HEK293 (cell line): ENCODE data around the gene CLIC4.

Experiments
- CTCF ChIA-PET: fragments of 350-600 bp; formaldehyde crosslinking; extraction: SDS; loops from one replicate; lab custom pipeline; 2021; ENCODE audit warnings: antibody characterized with exemption; lab: Yijun Ruan, JAX
- POLR2A ChIA-PET: fragments of 300-600 bp; formaldehyde crosslinking; extraction: SDS; loops from one replicate; lab custom pipeline; 2020; ENCODE audit warnings: antibody characterized with exemption, inconsistent platforms; lab: Yijun Ruan, JAX
- H3K27ac ChIP-seq: fragments of 200-500 bp; sonication (Bioruptor generic); 2 replicates; pipeline ENCODE4 v1.5.1; 2014; ENCODE audit warnings: low read depth, low read length, control low read depth, inconsistent platforms; ENCODE audit errors: extremely low read depth
- H3K36me3 ChIP-seq, 2 experiments: fragments of 200-500 bp in 1 of 2; sonication (Bioruptor generic) in 1 of 2; 1 replicate in 1 of 2; 2 replicates in 1 of 2; pipeline ENCODE4 v1.5.1; 2014 to 2017; ENCODE audit warnings: inconsistent platforms in 2 of 2, low read length in 2 of 2; ENCODE audit not compliant: control insufficient read depth in 2 of 2, insufficient read depth in 1 of 2
- H3K4me1 ChIP-seq: fragments of 200-500 bp; sonication (Bioruptor generic); 2 replicates; pipeline ENCODE4 v1.5.1; 2014; ENCODE audit warnings: mild to moderate bottlenecking, low read length, inconsistent platforms; ENCODE audit not compliant: control insufficient read depth, insufficient read depth
- H3K4me3 ChIP-seq: 2 replicates; pipeline ENCODE4 v1.5.1; 2011; ENCODE audit warnings: low read depth, mild to moderate bottlenecking, control low read depth, low read length, moderate library complexity
- H3K9me3 ChIP-seq: fragments of 200-500 bp; sonication (Bioruptor generic); 2 replicates; pipeline ENCODE4 v1.5.1; 2014; ENCODE audit warnings: low read depth, low read length, inconsistent platforms; ENCODE audit not compliant: control insufficient read depth, insufficient read depth
- ATF2 ChIP-seq: fragments of 450-650 bp; formaldehyde crosslinking; IDR thresholded peaks from 2 replicates; pipeline ENCODE4 v1.5.1; 2016; ENCODE audit warnings: missing biosample characterization, missing genetic modification characterization, low read depth
- HOXA7 ChIP-seq: sonication (generic); formaldehyde crosslinking; IDR thresholded peaks from 2 replicates; pipeline ENCODE4 v1.8.1; 2022; ENCODE audit warnings: missing genetic modification reagents, borderline replicate concordance
- KLF10 ChIP-seq: fragments of 450-650 bp; IDR thresholded peaks from 2 replicates; pipeline ENCODE4 v1.5.1; 2018; ENCODE audit warnings: missing biosample characterization, mild to moderate bottlenecking, missing genetic modification characterization
- KLF17 ChIP-seq: fragments of 450-650 bp; formaldehyde crosslinking; IDR thresholded peaks from 2 replicates; pipeline ENCODE4 v1.5.1; 2016; ENCODE audit warnings: missing biosample characterization, missing genetic modification characterization
- KLF7 ChIP-seq: fragments of 450-650 bp; formaldehyde crosslinking; IDR thresholded peaks from 2 replicates; pipeline ENCODE4 v1.5.1; 2016; ENCODE audit warnings: missing biosample characterization, missing genetic modification characterization, borderline replicate concordance
- PRDM1 ChIP-seq: fragments of 450-650 bp; formaldehyde crosslinking; IDR thresholded peaks from 2 replicates; pipeline ENCODE4; 2016; ENCODE audit warnings: missing biosample characterization, missing genetic modification characterization
- PRDM6 ChIP-seq: fragments of 450-650 bp; formaldehyde crosslinking; IDR thresholded peaks from 2 replicates; pipeline ENCODE4 v1.5.1; 2017; ENCODE audit warnings: missing biosample characterization, missing genetic modification characterization
- YY2 ChIP-seq: fragments of 450-650 bp; formaldehyde crosslinking; IDR thresholded peaks from 2 replicates; pipeline ENCODE4 v1.5.1; 2016; ENCODE audit warnings: missing biosample characterization, missing genetic modification characterization
- ZBTB20 ChIP-seq: fragments of 450-650 bp; formaldehyde crosslinking; IDR thresholded peaks from 2 replicates; pipeline ENCODE4 v1.5.1; 2016; ENCODE audit warnings: missing biosample characterization, missing genetic modification characterization
- ZBTB44 ChIP-seq: fragments of 450-650 bp; IDR thresholded peaks from 2 replicates; pipeline ENCODE4 v1.5.1; 2018; ENCODE audit warnings: missing biosample characterization, mild to moderate bottlenecking, missing genetic modification characterization
- ZFP3 ChIP-seq: fragments of 450-650 bp; formaldehyde crosslinking; IDR thresholded peaks from 2 replicates; pipeline ENCODE4 v1.5.1; 2016; ENCODE audit warnings: low read depth, missing biosample characterization, missing genetic modification characterization
- ZFP69B ChIP-seq: fragments of 450-650 bp; formaldehyde crosslinking; IDR thresholded peaks from 2 replicates; pipeline ENCODE4 v1.5.1; 2016; ENCODE audit warnings: missing biosample characterization, missing genetic modification characterization
- ZNF2 ChIP-seq: fragments of 450-650 bp; formaldehyde crosslinking; IDR thresholded peaks from 2 replicates; pipeline ENCODE4 v1.5.1; 2016; ENCODE audit warnings: missing biosample characterization, missing genetic modification characterization
- ZNF23 ChIP-seq: fragments of 450-650 bp; formaldehyde crosslinking; IDR thresholded peaks from 2 replicates; pipeline ENCODE4 v1.5.1; 2016; ENCODE audit warnings: missing biosample characterization, missing genetic modification characterization, borderline replicate concordance
- ZNF274 ChIP-seq, 2 experiments: fragments of 200-500 bp in 1 of 2; fragments of 450-650 bp in 1 of 2; sonication (Bioruptor generic) in 1 of 2; formaldehyde crosslinking in 1 of 2; IDR thresholded peaks; 2 replicates each; pipeline versions ENCODE4 v1.5.1 to v1.6.1; 2014 to 2016; ENCODE audit warnings: borderline replicate concordance in 1 of 2, inconsistent platforms in 1 of 2, low read length in 1 of 2, missing biosample characterization in 1 of 2, missing genetic modification characterization in 1 of 2
- ZNF335 ChIP-seq: fragments of 450-650 bp; formaldehyde crosslinking; conservative IDR thresholded peaks from 2 replicates; pipeline ENCODE4 v1.5.1; 2016; ENCODE audit warnings: missing biosample characterization, missing genetic modification characterization
- ZNF366 ChIP-seq: fragments of 450-650 bp; formaldehyde crosslinking; conservative IDR thresholded peaks from 2 replicates; pipeline ENCODE4 v1.5.1; 2016; ENCODE audit warnings: missing biosample characterization, missing genetic modification characterization
- ZNF391 ChIP-seq: fragments of 450-650 bp; formaldehyde crosslinking; IDR thresholded peaks from 2 replicates; pipeline ENCODE4 v1.5.1; 2016; ENCODE audit warnings: low read depth, missing biosample characterization, missing genetic modification characterization, borderline replicate concordance
- ZNF426 ChIP-seq: fragments of 450-650 bp; formaldehyde crosslinking; IDR thresholded peaks from 2 replicates; pipeline ENCODE4 v1.5.1; 2017; ENCODE audit warnings: missing biosample characterization, missing genetic modification characterization, mild to moderate bottlenecking, inconsistent platforms, moderate library complexity
- ZNF513 ChIP-seq: fragments of 450-650 bp; IDR thresholded peaks from 2 replicates; pipeline ENCODE4 v1.5.1; 2018; ENCODE audit warnings: missing biosample characterization, missing genetic modification characterization
- ZNF555 ChIP-seq: fragments of 450-650 bp; formaldehyde crosslinking; conservative IDR thresholded peaks from 2 replicates; pipeline ENCODE4 v1.5.1; 2017; ENCODE audit warnings: missing biosample characterization, mild to moderate bottlenecking, missing genetic modification characterization, inconsistent platforms
- ZNF561 ChIP-seq: fragments of 450-650 bp; IDR thresholded peaks from 2 replicates; pipeline ENCODE4 v1.5.1; 2018; ENCODE audit warnings: missing biosample characterization, missing genetic modification characterization, borderline replicate concordance
- ZNF585B ChIP-seq: fragments of 450-650 bp; formaldehyde crosslinking; IDR thresholded peaks from 2 replicates; pipeline ENCODE4 v1.5.1; 2016; ENCODE audit warnings: missing biosample characterization, missing genetic modification characterization
- ZNF624 ChIP-seq: fragments of 450-650 bp; formaldehyde crosslinking; IDR thresholded peaks from 2 replicates; pipeline ENCODE4 v1.5.1; 2017; ENCODE audit warnings: missing biosample characterization, missing genetic modification characterization
- ZNF639 ChIP-seq: fragments of 450-650 bp; formaldehyde crosslinking; IDR thresholded peaks from 2 replicates; pipeline ENCODE4 v1.5.1; 2016; ENCODE audit warnings: missing biosample characterization, missing genetic modification characterization
- ZNF707 ChIP-seq: fragments of 450-650 bp; formaldehyde crosslinking; IDR thresholded peaks from 2 replicates; pipeline ENCODE4 v1.5.1; 2016; ENCODE audit warnings: missing biosample characterization, missing genetic modification characterization
- ZNF792 ChIP-seq: fragments of 450-650 bp; formaldehyde crosslinking; IDR thresholded peaks from 2 replicates; pipeline ENCODE4 v1.5.1; 2016; ENCODE audit warnings: missing biosample characterization, missing genetic modification characterization
- ZNF837 ChIP-seq: fragments of 450-650 bp; formaldehyde crosslinking; IDR thresholded peaks from 2 replicates; pipeline ENCODE4 v1.5.1; 2016; ENCODE audit warnings: missing biosample characterization, missing genetic modification characterization

CLIC4 gene

GRCh38 chr1:24775348-24775747, 30.1 kb downstream of the CLIC4 start:
- Histone ChIP-seq H3K9me3 (no peaks in the 10 kb centered on the region), H3K4me1 (peaks cover 4% of the 10 kb centered on the region; the same call in 1 of the 2 replicates), H3K27ac (no peak overlapping the region), H3K36me3 (no peaks in the 10 kb centered on the region; a peak in 1 of 3 replicates), H3K4me3 (no peak overlapping the region)
- ChIA-PET POLR2A (interaction anchor here (0.5 to 2.1 kb wide), 4 partner anchors 28 to 70 kb away, joined by 3 to 5 read pairs (median 4); partner anchors contain the start of gene CLIC4), CTCF (interaction anchor here (0.5 to 1.5 kb wide), 5 partner anchors 13 to 93 kb away, joined by 3 to 6 read pairs (median 4); no protein-coding TSS in a partner anchor)
- no peak for TF ChIP-seq ZFP69B
- no peak for TF ChIP-seq ZBTB44
- no peak for TF ChIP-seq ZNF2
- no peak for TF ChIP-seq ATF2
- no peak for TF ChIP-seq YY2 (tag by site-specific recombination)
- TF ChIP-seq KLF10 (tag by site-specific recombination), result no peak
- TF ChIP-seq ZNF274 (IDR thresholded peaks at IDR 0.05; ENCODE audit: low read length), result no peak
- no peak for TF ChIP-seq ZNF274 (tag by site-specific recombination; IDR thresholded peaks at IDR 0.05; ENCODE audit: borderline replicate concordance)
- TF ChIP-seq ZNF513 (tag by site-specific recombination), result no peak
- no peak for TF ChIP-seq ZNF585B (tag by site-specific recombination)
- TF ChIP-seq ZNF555, result no peak
- TF ChIP-seq ZNF366, result peak; percentile 86
- no peak for TF ChIP-seq ZNF792 (tag by site-specific recombination)
- no peak for TF ChIP-seq ZNF624 (tag by site-specific recombination)
- TF ChIP-seq KLF7 (tag by site-specific recombination), result no peak
- no peak for TF ChIP-seq ZNF23
- TF ChIP-seq PRDM1, result peak; percentile 58
- no peak for TF ChIP-seq ZFP3 (tag by site-specific recombination)

- no peaks in the 10 kb centered on the region for H3K4me1 ChIP-seq
- H3K4me3 ChIP-seq, result no peak overlapping the region
- POLR2A ChIA-PET, result interaction anchor here (0.5 to 2.1 kb wide), 3 partner anchors 28 to 71 kb away, joined by 3 to 5 read pairs (median 4); partner anchors contain the start of gene CLIC4
- H3K27ac ChIP-seq, result no peak overlapping the region
- H3K36me3 ChIP-seq, result no peaks in the 10 kb centered on the region; a peak in 1 of 3 replicates
- CTCF ChIA-PET, result interaction anchor here (0.5 to 1.5 kb wide), 3 partner anchors 10 to 91 kb away, joined by 3 to 4 read pairs (median 3); no protein-coding TSS in a partner anchor
- H3K9me3 ChIP-seq, result no peaks in the 10 kb centered on the region
- TF ChIP-seq ZNF426 (tag by site-specific recombination) (no peak), ZBTB20 (tag by site-specific recombination) (peak; percentile 45; the same call in 1 of the 2 replicates), ZNF391 (tag by site-specific recombination) (no peak), HOXA7 (CRISPR knock-in tag) (no peak), ZNF707 (tag by site-specific recombination) (no peak), ZNF561 (tag by site-specific recombination) (no peak), PRDM6 (tag by site-specific recombination) (peak; percentile 28; the same call in 1 of the 2 replicates), ZNF837 (tag by site-specific recombination) (no peak), ZNF639 (tag by site-specific recombination) (no peak), ZNF335 (tag by site-specific recombination) (peak; percentile 74), KLF17 (no peak)
These were observed 30.7 kb downstream of the CLIC4 start for GRCh38 chr1:24775916-24776315.
